Activated CD4-positive, alpha-beta T cell treated with anti-CD3 and anti-CD28 coated beads, Interleukin-2, amount 10 ng/mL, durations not matched to agents 24 days and 14 days (primary cell): ENCODE data around the gene NFIX. TPM values are rescaled to one million over a fixed set of nuclear protein-coding genes. Genes with fewer than 3 reads are reported as not detected.

Experiments used
- DNase-seq: peaks from one replicate; pipeline ENCODE4 v3.0.0; 2022
- H3K27ac Mint-ChIP-seq: one replicate; pipeline ENCODE4 v1.8.0; 2022; ENCODE audit warnings: mild to moderate bottlenecking, mixed read lengths
- H3K27me3 Mint-ChIP-seq: one replicate; pipeline ENCODE4 v1.8.0; 2022; ENCODE audit warnings: mixed read lengths
- H3K36me3 Mint-ChIP-seq: one replicate; pipeline ENCODE4 v1.8.0; 2022; ENCODE audit warnings: low read depth, mild to moderate bottlenecking, mixed read lengths
- H3K4me1 Mint-ChIP-seq: one replicate; pipeline ENCODE4 v1.8.0; 2021; ENCODE audit warnings: mixed read lengths
- H3K4me3 Mint-ChIP-seq: one replicate; pipeline ENCODE4 v1.8.0; 2022; ENCODE audit warnings: mild to moderate bottlenecking, moderate library complexity, mixed read lengths
- H3K9me3 Mint-ChIP-seq: one replicate; pipeline ENCODE4 v1.8.0; 2021; ENCODE audit warnings: mixed read lengths
- intact Hi-C: fragments of 100-400 bp; cut with micrococcal nuclease; formaldehyde crosslinking; loops from one replicate; pipeline ENCODE4 v1.15.1; 2023
- total RNA-seq: library from RNA; stranded (reverse); gene quantifications from 2 replicates; pipeline ENCODE4 v1.2.3, GENCODE V29; 2022

Gene NFIX
- total RNA-seq, 1 donor from 2014 or later = 8.3 TPM

DNA sequence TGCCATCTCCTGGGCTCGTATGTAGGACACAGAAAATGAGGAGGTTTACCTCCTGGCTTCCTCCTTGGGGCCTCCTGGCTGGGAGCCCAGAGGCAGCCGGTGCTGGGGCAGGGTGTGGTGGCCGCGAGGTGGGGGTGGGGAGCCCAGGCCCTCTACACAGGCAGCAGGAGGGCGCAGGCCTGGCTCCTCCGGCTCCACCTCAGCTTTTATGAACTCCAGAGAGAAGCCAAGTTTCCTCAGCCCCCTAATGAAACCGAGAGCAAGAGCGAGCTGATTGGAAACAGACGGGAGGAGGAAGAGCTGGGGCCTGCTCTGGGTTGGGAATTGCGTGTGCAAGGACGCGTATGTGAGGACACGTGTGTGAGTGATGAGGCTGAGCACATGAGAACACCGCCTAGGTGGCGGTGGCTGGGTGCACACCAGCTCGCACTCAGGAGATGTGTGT lies 84.3 kb downstream of the NFIX start:
- Mint-ChIP-seq H3K4me3 (no peak overlapping the region), H3K9me3 (no peaks in the 10 kb centered on the region), H3K27ac (no peak overlapping the region), H3K36me3 (no peaks in the 10 kb centered on the region), H3K4me1 (no peaks in the 10 kb centered on the region), H3K27me3 (no peaks in the 10 kb centered on the region)
- intact Hi-C loops = no loop called here
- DNase-seq = no peak

DNA sequence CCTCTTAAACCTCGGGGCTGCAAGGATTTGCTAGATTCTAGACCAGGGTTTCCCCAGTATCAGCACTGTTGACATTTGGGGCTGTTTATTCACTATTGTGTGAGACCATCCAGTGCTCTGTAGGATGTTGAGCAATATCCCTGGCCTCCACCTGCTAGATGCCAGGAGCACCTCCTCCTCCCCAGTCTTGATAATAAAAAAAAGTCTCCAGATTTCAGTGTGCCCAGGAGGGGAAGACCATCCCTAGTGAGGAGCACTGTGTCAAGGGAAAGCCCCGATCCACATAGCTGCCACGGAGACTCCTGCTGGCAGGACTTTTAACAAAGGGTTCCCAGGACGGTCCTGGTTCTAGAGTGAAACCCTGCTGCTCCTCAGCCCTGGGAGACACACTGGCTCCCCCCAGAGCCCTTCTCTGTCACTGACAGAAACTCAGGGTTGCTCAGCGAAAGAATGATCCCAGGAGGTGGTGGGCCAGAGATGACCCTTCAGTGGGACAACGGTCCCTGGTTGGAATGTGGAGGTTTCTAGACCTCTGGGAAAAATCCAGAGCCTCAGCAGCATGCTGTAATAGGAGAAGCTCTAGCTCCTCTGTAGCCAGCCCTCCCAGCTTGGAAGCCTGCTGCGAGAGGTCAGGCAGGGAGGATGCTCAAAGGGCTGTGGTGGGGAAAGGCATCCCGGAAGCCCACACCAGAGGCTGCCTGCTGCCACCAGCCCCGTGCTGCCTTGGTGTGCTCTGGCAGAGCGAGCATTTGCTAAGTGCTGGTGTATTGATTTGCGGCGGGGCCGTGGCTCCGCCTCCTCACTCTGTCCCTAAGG lies 87.1 kb downstream of the NFIX start:
- Mint-ChIP-seq H3K36me3 (no peaks in the 10 kb centered on the region), H3K27me3 (no peaks in the 10 kb centered on the region), H3K4me3 (no peak overlapping the region), H3K27ac (no peak overlapping the region), H3K9me3 (no peaks in the 10 kb centered on the region), H3K4me1 (no peaks in the 10 kb centered on the region)
- DNase-seq = no peak
- intact Hi-C loops = no loop called here

DNA sequence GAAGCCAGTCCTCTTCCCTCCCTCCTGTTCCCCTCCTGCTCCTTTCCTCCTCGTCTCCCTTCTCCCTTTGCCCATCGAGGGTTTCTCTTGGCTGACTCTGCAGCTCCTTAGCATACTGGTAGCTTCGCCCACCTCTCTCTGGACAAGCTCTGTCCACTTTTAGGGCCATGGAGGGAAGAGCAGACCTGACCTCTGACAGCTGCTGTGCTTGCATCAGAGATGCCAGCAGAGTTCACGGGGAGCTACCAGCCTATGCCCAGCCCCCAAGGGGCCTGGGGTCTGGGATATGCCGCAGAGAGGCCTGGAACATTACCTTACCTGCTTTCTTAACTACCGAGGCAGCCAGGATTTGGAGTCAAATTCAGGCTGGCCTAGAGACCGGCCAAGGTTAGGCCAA lies 87.7 kb downstream of the NFIX start:
- Mint-ChIP-seq H3K27ac (no peak overlapping the region), H3K36me3 (no peaks in the 10 kb centered on the region), H3K27me3 (no peaks in the 10 kb centered on the region), H3K4me1 (no peaks in the 10 kb centered on the region), H3K9me3 (no peaks in the 10 kb centered on the region), H3K4me3 (no peak overlapping the region)
- intact Hi-C loops = no loop called here
- no peak for DNase-seq

DNA sequence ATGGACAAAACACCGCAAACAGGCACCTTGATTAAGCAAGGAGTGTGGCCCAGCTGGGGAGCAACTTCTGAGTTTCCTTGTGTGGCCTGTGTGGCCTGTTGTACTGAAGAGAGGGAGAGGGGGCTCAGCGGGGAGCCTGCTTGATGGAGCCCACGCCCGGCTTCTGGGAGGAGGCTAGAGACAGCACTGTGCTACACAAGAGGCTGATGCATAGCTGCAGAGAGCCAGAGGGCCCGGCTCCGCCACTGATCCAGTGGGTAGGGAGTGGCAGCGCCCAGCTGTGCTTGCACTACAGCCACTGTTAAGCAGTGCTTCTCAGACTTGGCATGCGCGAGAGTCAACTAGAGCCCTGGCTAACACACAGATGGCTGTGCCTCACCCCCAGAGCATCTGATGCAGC lies 88.4 kb downstream of the NFIX start:
- Mint-ChIP-seq H3K4me1 (no peaks in the 10 kb centered on the region), H3K27me3 (no peaks in the 10 kb centered on the region), H3K9me3 (no peaks in the 10 kb centered on the region), H3K36me3 (no peaks in the 10 kb centered on the region), H3K27ac (no peak overlapping the region), H3K4me3 (no peak overlapping the region)
- no peak for DNase-seq
- intact Hi-C loops = no loop called here

DNA sequence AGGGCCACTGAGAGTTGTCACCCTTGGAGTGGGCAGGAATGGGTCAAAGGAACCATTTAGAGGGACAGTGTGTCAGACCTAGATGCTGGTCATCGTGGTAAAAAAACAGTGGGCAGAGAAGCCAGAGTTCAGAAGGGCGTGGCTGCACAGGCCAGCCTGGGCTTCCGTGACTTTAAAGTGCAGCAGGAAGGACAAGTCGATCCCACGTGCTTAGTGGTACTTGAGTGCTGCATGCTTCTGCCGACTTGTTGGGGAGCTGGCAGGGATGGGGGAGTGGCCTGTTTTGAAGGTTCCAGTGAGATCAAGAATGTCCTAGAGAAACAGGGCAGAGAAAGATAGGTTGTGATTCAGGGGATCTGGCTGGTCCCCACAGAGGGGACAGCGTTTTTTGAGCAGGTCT lies 90.4 kb downstream of the NFIX start:
- Mint-ChIP-seq H3K4me3 (no peak overlapping the region), H3K27ac (no peak overlapping the region), H3K9me3 (no peaks in the 10 kb centered on the region), H3K27me3 (no peaks in the 10 kb centered on the region), H3K4me1 (no peaks in the 10 kb centered on the region), H3K36me3 (no peaks in the 10 kb centered on the region)
- intact Hi-C loops = no loop called here
- DNase-seq = no peak

DNA sequence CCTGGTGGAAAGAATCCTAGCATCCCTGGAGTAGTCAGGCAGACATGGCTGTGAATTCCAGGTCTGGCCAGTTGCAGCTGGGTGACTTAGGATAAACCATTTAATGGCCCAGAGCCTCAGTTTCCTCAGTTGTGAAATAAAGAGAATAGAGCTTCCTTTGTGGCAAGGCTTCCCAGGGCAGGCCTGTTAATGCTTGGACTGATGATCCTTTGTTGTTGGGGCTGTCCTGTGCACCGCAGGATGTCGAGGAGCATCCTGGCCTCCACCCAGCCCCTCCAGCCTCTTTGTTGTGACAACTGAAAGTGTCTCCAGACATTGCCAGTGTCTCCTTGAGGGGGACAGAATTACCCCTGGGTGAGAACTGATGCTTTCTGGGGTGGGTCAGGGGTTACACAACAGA lies 91.1 kb downstream of the NFIX start:
- Mint-ChIP-seq H3K9me3 (no peaks in the 10 kb centered on the region), H3K4me3 (no peak overlapping the region), H3K27ac (no peak overlapping the region), H3K4me1 (no peaks in the 10 kb centered on the region), H3K36me3 (no peaks in the 10 kb centered on the region), H3K27me3 (no peaks in the 10 kb centered on the region)
- intact Hi-C loops = no loop called here
- DNase-seq = no peak

DNA sequence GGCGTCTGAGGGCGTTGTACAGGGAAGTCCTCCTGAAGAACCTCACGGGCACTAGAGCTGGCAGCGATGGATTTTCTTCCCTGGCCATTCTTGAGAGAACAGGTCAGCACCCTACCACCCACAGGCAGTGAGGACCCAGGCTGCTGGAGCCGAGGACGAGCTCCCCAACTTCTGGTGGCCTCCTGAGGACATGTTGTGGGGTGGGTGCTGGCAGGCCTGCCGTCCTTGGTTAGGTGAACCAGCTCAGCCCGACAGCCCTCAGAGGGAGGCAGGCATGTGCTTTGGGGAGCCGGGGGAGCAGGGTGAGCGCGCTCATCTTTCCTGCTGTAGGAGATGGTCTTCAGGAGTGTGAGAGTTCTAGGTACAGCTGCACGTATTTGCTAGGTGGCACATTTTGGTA lies 92.0 kb downstream of the NFIX start:
- Mint-ChIP-seq H3K4me1 (no peaks in the 10 kb centered on the region), H3K4me3 (no peak overlapping the region), H3K9me3 (no peaks in the 10 kb centered on the region), H3K27ac (no peak overlapping the region), H3K36me3 (no peaks in the 10 kb centered on the region), H3K27me3 (no peaks in the 10 kb centered on the region)
- no peak for DNase-seq
- intact Hi-C loops = no loop called here

DNA sequence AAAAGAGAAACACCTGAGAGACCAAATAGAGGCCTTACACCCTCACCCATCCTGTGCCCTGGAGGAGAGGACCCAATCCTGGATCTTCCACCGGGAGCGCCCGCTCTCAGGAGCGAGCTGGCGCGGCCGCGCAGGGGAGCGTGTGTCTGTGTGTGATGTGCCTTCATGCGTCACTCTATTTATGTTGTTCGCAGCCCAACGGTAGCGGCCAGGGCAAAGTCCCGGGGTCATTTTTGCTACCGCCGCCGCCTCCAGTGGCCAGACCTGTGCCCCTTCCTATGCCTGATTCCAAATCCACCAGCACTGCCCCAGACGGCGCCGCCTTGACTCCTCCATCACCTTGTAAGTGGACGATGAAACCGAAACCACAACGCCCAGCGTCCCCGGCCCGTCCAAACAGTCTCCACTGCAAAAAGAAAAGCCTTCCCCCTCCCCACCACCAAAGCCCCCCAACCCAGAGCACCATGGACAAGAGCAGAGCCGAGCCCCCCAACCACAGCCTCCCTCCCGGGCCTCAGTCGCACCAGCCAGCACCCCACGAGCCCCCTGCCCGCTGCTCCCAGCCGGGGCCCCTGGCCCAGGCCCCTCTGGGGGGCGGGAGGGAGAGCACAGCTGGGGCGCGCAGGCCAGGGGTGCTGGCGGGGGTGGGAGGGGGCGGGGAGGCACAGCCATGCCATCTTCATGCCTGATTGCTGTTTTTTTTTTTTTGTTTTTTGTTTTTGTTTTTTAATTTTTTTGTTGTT lies 92.7 kb downstream of the NFIX start:
- intact Hi-C loops = no loop called here
- DNase-seq = no peak
- Mint-ChIP-seq H3K4me1 (no peaks in the 10 kb centered on the region), H3K36me3 (no peaks in the 10 kb centered on the region), H3K9me3 (no peaks in the 10 kb centered on the region), H3K27me3 (no peaks in the 10 kb centered on the region), H3K27ac (no peak overlapping the region), H3K4me3 (no peak overlapping the region)

DNA sequence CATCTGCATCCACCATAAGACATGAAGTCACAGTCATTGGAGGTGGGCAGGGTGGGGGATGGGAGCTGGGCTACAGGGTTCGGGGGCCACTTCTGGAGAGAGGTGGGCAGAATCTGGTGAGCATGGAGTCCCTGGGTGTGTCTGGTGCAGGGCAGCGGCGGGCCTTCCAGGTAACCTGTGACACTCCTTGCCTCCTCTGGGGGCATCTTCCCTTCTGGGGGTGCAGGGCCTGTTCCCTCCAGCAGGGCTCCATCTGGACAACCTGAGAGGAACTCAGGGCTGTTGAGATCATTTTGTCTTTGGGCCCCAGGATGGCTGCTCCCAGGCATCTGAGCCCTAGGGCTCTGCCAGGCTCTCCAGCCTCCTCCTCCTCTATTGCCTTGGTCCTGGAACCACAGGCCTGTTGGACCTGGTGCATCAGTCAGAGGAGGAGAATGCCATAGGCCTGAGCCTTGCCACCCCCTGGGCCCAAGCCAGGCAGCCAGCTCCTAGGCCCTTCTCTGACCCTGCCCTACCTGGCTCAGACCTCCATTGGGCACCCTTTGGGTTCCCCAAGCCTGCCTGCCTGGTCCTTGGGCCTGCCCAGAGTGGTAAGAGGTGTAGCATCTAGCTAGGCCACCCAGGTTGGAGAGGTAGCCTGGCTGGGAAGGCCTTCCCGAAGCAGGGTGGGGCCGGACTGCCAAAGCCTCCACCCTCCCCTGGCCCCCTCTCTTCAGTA lies 94.0 kb downstream of the NFIX start:
- no peak overlapping the region for H3K27ac Mint-ChIP-seq
- DNase-seq = peak; percentile 63
- no peak overlapping the region for H3K4me3 Mint-ChIP-seq
- peaks cover 3% of the 10 kb centered on the region for H3K27me3 Mint-ChIP-seq
- H3K36me3 Mint-ChIP-seq = no peaks in the 10 kb centered on the region
- H3K9me3 Mint-ChIP-seq = no peaks in the 10 kb centered on the region
- intact Hi-C loops = no loop called here
- H3K4me1 Mint-ChIP-seq = peaks cover 4% of the 10 kb centered on the region

DNA sequence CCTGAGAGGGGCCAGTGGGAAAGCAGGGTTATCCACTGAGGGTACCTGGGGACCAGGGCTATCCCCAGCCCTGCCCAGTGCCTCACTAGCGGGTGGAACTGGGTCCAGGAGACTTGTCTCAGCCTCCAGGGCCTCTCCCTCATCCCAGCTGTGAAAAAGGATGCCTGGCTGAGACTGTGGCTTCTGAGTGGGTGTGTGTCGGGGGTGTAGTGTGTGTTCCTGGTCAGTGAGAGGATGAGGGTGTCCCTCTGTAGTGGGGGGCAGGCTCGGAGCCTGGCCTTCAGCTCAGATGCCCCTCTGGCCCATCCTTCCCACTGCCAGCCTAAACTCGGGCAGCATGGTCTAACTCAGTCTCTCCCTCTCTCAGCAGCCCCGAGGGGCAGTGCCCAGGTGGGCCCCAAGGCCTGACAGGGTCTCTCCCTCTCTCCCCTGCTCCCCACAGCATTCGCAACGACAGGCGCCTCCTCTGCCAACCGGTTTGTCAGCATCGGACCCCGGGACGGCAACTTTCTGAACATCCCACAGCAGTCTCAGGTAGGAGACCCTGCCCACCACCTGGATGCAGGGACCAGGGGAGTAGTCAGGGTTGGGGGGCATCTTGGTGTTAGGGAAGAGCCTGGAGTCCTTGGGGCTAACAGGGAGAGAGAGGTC lies 94.7 kb downstream of the NFIX start:
- intact Hi-C loops = no loop called here
- no peak for DNase-seq
- no peaks in the 10 kb centered on the region for H3K9me3 Mint-ChIP-seq
- no peak overlapping the region for H3K4me3 Mint-ChIP-seq
- H3K36me3 Mint-ChIP-seq = no peaks in the 10 kb centered on the region
- peaks cover 8% of the 10 kb centered on the region for H3K4me1 Mint-ChIP-seq
- no peak overlapping the region for H3K27ac Mint-ChIP-seq
- peaks cover 8% of the 10 kb centered on the region for H3K27me3 Mint-ChIP-seq

DNA sequence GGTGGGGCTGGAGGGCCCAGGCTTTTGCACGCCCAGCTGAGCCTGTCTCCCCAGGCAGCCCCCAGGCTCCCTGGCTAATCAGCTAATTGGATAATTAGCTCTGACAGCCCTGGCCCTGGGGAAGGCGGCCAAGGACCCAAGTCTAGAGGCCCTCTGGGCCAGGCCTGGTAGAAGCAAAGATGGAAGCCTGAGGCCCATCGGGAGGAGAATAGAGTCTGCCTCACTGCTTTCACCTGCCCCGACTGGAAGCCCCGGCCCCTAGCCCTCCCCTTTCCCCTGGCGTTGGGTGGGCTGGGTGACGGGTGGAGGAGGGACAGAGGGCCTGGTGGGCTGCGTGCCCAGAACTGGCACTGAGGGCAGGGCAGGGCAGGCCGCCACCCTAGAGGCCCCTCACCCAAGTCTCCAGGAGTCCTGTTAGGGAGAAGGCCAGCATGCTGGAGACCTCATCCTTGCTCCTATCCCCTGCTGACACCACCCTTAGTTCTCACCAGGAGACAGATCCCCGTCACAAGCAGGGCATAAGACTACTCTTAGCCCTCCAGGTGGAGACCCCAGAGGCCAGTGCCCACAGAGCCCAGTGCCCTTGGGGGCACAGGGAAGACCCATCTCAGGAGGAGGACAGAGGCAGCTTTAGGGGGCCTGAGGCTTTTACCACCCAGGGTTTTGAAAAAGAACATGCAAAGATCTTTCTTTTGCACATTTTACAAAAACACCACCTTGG lies 95.4 kb downstream of the NFIX start:
- Mint-ChIP-seq H3K9me3 (no peaks in the 10 kb centered on the region), H3K36me3 (no peaks in the 10 kb centered on the region), H3K4me1 (peaks cover 8% of the 10 kb centered on the region), H3K27ac (no peak overlapping the region), H3K27me3 (peaks cover 8% of the 10 kb centered on the region), H3K4me3 (no peak overlapping the region)
- DNase-seq = no peak
- intact Hi-C loops = no loop called here

DNA sequence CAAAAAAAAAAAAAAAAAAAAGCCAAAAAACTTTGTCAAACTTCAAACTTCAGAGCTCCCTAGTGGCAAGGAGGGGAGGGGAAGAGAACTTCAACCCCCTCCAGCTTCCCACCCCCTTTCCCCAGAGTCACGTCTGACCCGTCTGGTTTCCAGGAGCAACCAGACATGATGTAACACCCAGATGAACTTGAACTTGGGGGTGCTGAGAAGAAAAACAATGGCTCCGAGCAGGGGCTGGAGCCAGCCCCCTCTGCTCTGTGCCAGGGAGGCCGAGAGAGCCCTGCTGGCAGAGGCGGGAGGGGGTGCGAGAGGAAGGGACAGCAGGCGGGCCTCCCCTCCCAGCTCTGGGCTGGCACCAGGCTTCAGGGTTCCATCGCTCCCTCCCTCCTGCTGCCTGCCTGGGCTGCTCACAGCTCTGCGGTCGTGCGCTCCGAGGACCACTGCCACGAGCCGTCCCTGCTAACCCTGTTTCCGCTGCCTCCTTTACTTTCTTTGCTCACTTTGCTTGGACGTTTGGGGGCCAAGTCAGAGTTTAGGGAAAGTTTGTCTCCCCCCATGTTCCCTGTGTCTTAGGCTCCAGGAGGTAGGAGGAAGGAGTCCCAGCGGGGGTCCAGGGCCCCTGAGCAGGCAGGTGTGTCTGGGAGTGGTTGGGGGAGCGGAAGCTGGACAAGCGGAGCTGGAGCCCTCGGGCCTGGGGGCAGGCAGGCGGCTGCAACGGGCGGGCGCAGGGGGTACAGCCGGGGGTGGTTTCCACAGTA lies 96.3 kb downstream of the NFIX start:
- Mint-ChIP-seq H3K27me3 (peaks cover 15% of the 10 kb centered on the region), H3K4me1 (peaks cover 14% of the 10 kb centered on the region), H3K4me3 (no peak overlapping the region), H3K9me3 (no peaks in the 10 kb centered on the region), H3K36me3 (no peaks in the 10 kb centered on the region), H3K27ac (no peak overlapping the region)
- intact Hi-C loops = no loop called here
- DNase-seq = no peak

DNA sequence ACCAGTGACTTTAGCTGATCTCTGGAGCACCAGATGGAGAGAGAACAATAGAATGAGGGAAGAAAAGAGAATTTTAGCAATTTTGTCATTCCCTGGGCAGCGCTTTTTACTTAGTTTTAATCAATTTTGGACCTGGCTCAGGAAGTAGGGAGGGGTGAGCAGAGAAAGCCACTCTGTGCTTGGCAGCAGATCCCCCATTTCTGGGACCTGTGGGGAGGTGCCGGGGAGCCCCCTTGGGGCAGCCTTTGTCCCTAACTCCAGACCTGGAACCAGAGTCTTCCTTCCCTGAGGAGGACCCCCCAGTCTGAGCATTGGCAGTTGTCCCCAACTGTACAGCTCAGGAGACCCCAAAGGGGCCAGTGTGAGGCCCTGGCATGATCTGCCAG lies 96.9 kb downstream of the NFIX start:
- Mint-ChIP-seq H3K36me3 (no peaks in the 10 kb centered on the region), H3K4me3 (no peak overlapping the region), H3K4me1 (peaks cover 17% of the 10 kb centered on the region), H3K27ac (no peak overlapping the region), H3K9me3 (no peaks in the 10 kb centered on the region), H3K27me3 (peaks cover 18% of the 10 kb centered on the region)
- intact Hi-C loops = no loop called here
- no peak for DNase-seq
